H9 (cell line): Measurements from ENCODE around the gene SYCE3. TPM values are rescaled to one million over a fixed set of nuclear protein-coding genes. Genes with fewer than 3 reads are reported as not detected.

ENCODE experiments used
- DNase-seq: peaks from one replicate; pipeline ENCODE4 v3.0.0-alpha.2; 2017
- H2AFZ ChIP-seq: one replicate; pipeline ENCODE4 v1.6.1; 2013; ENCODE audit warnings: mild to moderate bottlenecking, low read length, control low read depth, moderate library complexity
- H2AK5ac ChIP-seq: 2 replicates; pipeline ENCODE4 v1.6.1; 2013; ENCODE audit warnings: low read length, control low read depth, mixed read lengths; ENCODE audit not compliant: insufficient read length
- H2BK120ac ChIP-seq: one replicate; pipeline ENCODE4 v1.6.1; 2013; ENCODE audit warnings: low read depth, mild to moderate bottlenecking, low read length, control low read depth, inconsistent platforms; ENCODE audit not compliant: poor library complexity, severe bottlenecking
- H2BK12ac ChIP-seq: 2 replicates; pipeline ENCODE4 v1.6.1; 2013; ENCODE audit warnings: low read length, control low read depth, mixed read lengths, low read depth; ENCODE audit not compliant: insufficient read length
- H2BK15ac ChIP-seq: 2 replicates; pipeline ENCODE4 v1.6.1; 2013; ENCODE audit warnings: low read depth, low read length, control low read depth
- H2BK20ac ChIP-seq: one replicate; pipeline ENCODE4 v1.6.1; 2013; ENCODE audit warnings: low read depth, mild to moderate bottlenecking, low read length, control low read depth, inconsistent platforms; ENCODE audit not compliant: poor library complexity, severe bottlenecking
- H2BK5ac ChIP-seq: 2 replicates; pipeline ENCODE4 v1.6.1; 2013; ENCODE audit warnings: low read length, control low read depth, mixed read lengths; ENCODE audit not compliant: insufficient read length
- H3K14ac ChIP-seq: 2 replicates; pipeline ENCODE4 v1.6.1; 2013; ENCODE audit warnings: low read length, control low read depth; ENCODE audit not compliant: insufficient read depth
- H3K18ac ChIP-seq: 2 replicates; pipeline ENCODE4 v1.6.1; 2013; ENCODE audit warnings: low read depth, mild to moderate bottlenecking, mixed read lengths, low read length, control low read depth; ENCODE audit not compliant: insufficient read length
- H3K23ac ChIP-seq: 2 replicates; pipeline ENCODE4 v1.6.1; 2013; ENCODE audit warnings: low read length, control low read depth, mixed read lengths, low read depth; ENCODE audit not compliant: insufficient read length
- H3K23me2 ChIP-seq: 2 replicates; pipeline ENCODE4 v1.6.1; 2013; ENCODE audit warnings: low read depth, mild to moderate bottlenecking, mixed read lengths, low read length, control low read depth; ENCODE audit not compliant: insufficient read length, poor library complexity, severe bottlenecking
- H3K27ac ChIP-seq: 2 replicates; pipeline ENCODE4 v1.5.1; 2013; ENCODE audit warnings: low read length, control low read depth, mixed read lengths, low read depth; ENCODE audit not compliant: insufficient read length
- H3K27me3 ChIP-seq: 2 replicates; pipeline ENCODE4 v1.6.1; 2013; ENCODE audit warnings: low read length, control low read depth, inconsistent platforms; ENCODE audit not compliant: insufficient read depth
- H3K4ac ChIP-seq: 2 replicates; pipeline ENCODE4 v1.6.1; 2013; ENCODE audit warnings: low read depth, mild to moderate bottlenecking, control low read depth, inconsistent platforms, low read length, moderate library complexity
- H3K4me1 ChIP-seq: 2 replicates; pipeline ENCODE4 v1.6.1; 2013; ENCODE audit warnings: low read length, control low read depth, inconsistent platforms; ENCODE audit not compliant: insufficient read depth
- H3K4me2 ChIP-seq: 2 replicates; pipeline ENCODE4 v1.6.1; 2013; ENCODE audit warnings: low read length, control low read depth, mixed read lengths; ENCODE audit not compliant: insufficient read length, insufficient read depth
- H3K56ac ChIP-seq: 2 replicates; pipeline ENCODE4 v1.6.1; 2013; ENCODE audit warnings: low read depth, mild to moderate bottlenecking, mixed read lengths, low read length, control low read depth; ENCODE audit not compliant: insufficient read length
- H3K79me1 ChIP-seq: 2 replicates; pipeline ENCODE4 v1.6.1; 2013; ENCODE audit warnings: low read depth, mild to moderate bottlenecking, moderate library complexity, low read length, control low read depth, inconsistent platforms; ENCODE audit not compliant: insufficient read depth, poor library complexity, severe bottlenecking
- H3K79me2 ChIP-seq: 2 replicates; pipeline ENCODE4 v1.6.1; 2013; ENCODE audit warnings: low read length, control low read depth, inconsistent platforms; ENCODE audit not compliant: insufficient read depth
- H3K9ac ChIP-seq: 2 replicates; pipeline ENCODE4 v1.6.1; 2013; ENCODE audit warnings: low read length, control low read depth, mixed read lengths; ENCODE audit not compliant: insufficient read length; ENCODE audit errors: extremely low read depth
- H3K9me3 ChIP-seq: one replicate; pipeline ENCODE4 v1.6.1; 2013; ENCODE audit warnings: low read depth, low read length, inconsistent platforms; ENCODE audit not compliant: control insufficient read depth
- H3T11ph ChIP-seq: one replicate; pipeline ENCODE4 v1.6.1; 2013; ENCODE audit warnings: mild to moderate bottlenecking, low read length, control low read depth, inconsistent platforms
- H4K20me1 ChIP-seq: one replicate; pipeline ENCODE4 v1.6.1; 2013; ENCODE audit not compliant: control insufficient read depth, insufficient read length, insufficient read depth
- H4K5ac ChIP-seq: 2 replicates; pipeline ENCODE4 v1.6.1; 2013; ENCODE audit warnings: low read depth, mild to moderate bottlenecking, mixed read lengths, low read length, control low read depth; ENCODE audit not compliant: insufficient read length
- H4K8ac ChIP-seq: replicated peaks from 2 replicates; pipeline ENCODE4 v1.6.1; 2013; ENCODE audit warnings: low read length, control low read depth, mixed read lengths, low read depth; ENCODE audit not compliant: insufficient read length
- H4K91ac ChIP-seq: 2 replicates; pipeline ENCODE4 v1.6.1; 2013; ENCODE audit warnings: low read depth, mild to moderate bottlenecking, moderate library complexity, mixed read lengths, low read length, control low read depth; ENCODE audit not compliant: insufficient read length
- H3K27ac Mint-ChIP-seq, 3 experiments: 2 replicates in 2 of 3; 3 replicates in 1 of 3; pipeline ENCODE4 v1.8.0; 2020 to 2021; ENCODE audit warnings: mixed read lengths in 3 of 3, mild to moderate bottlenecking in 1 of 3, moderate library complexity in 1 of 3
- H3K27me3 Mint-ChIP-seq: 2 replicates; pipeline ENCODE4 v1.8.0; 2021; ENCODE audit warnings: low read depth, mild to moderate bottlenecking, moderate library complexity, mixed read lengths
- H3K36me3 Mint-ChIP-seq, 3 experiments: 2 replicates in 2 of 3; 3 replicates in 1 of 3; pipeline ENCODE4 v1.8.0; 2020 to 2021; ENCODE audit warnings: low read depth in 3 of 3, mixed read lengths in 3 of 3; ENCODE audit not compliant: insufficient read depth in 1 of 3
- H3K4me1 Mint-ChIP-seq, 2 experiments: 2 replicates each; pipeline ENCODE4 v1.8.0; 2020; ENCODE audit warnings: mixed read lengths in 2 of 2
- H3K4me3 Mint-ChIP-seq, 2 experiments: 2 replicates in 1 of 2; 3 replicates in 1 of 2; pipeline ENCODE4 v1.8.0; 2020 to 2021; ENCODE audit warnings: mild to moderate bottlenecking in 2 of 2, mixed read lengths in 2 of 2, moderate library complexity in 1 of 2
- H3K9me3 Mint-ChIP-seq, 2 experiments: 2 replicates in 1 of 2; 3 replicates in 1 of 2; pipeline ENCODE4 v1.8.0; 2020; ENCODE audit warnings: mild to moderate bottlenecking in 2 of 2, mixed read lengths in 2 of 2, moderate library complexity in 1 of 2
- CTCF ChIP-seq: fragments of 200-600 bp; sonication (generic); conservative IDR thresholded peaks from 3 replicates; pipeline ENCODE4 v1.8.0; 2021; ENCODE audit warnings: antibody characterized with exemption, mild to moderate bottlenecking
- WGBS: extraction: QIAGEN DNeasy Blood & Tissue Kit; methylation state at CpG from one replicate; pipeline ENCODE4 v1.1.7; 2013; ENCODE audit warnings: missing lambda C conversion rate, low lambda C conversion rate, mixed read lengths; ENCODE audit not compliant: insufficient read length; ENCODE audit errors: extremely low coverage; 5-methylcytosine and 5-hydroxymethylcytosine counted together
- total RNA-seq: library from RNA; stranded (reverse); gene quantifications from 2 replicates; pipeline ENCODE4 v1.2.1, GENCODE V29; 2021

Gene SYCE3
- total RNA-seq, 1 experiment from 2014 or later: 0.85 TPM

- Mint-ChIP-seq H3K36me3 (no peaks in the 10 kb centered on the region; a peak in 2 of 7 replicates), H3K27ac (no peak overlapping the region), H3K9me3 (peaks cover 0 to 3% of the 10 kb centered on the region in 2 experiments; a peak in 1 of 5 replicates), H3K27me3 (peaks cover 39% of the 10 kb centered on the region), H3K4me1 (peaks cover 10 to 16% of the 10 kb centered on the region in 2 experiments), H3K4me3 (no peak overlapping the region)
- no peak overlapping the region for H3K18ac ChIP-seq
- no peak overlapping the region for H2AK5ac ChIP-seq
- H3K9me3 ChIP-seq: no peaks in the 10 kb centered on the region
- no peak overlapping the region; the same call in 1 of the 2 replicates for H2BK15ac ChIP-seq
- no peak for DNase-seq
- H3T11ph ChIP-seq: no peak overlapping the region
- peaks cover 5% of the 10 kb centered on the region for H3K23me2 ChIP-seq
- H4K8ac ChIP-seq: no peak overlapping the region
- no peak overlapping the region for H3K4ac ChIP-seq
- no peak overlapping the region for H2BK12ac ChIP-seq
- H2BK120ac ChIP-seq: no peak overlapping the region
- no peak overlapping the region for H3K14ac ChIP-seq
- peaks cover 3% of the 10 kb centered on the region; the same call in 1 of the 2 replicates for H3K4me1 ChIP-seq
- no peak overlapping the region for H3K23ac ChIP-seq
- H3K27ac ChIP-seq: no peak overlapping the region
- H3K79me1 ChIP-seq: no peaks in the 10 kb centered on the region
- H3K4me2 ChIP-seq: no peak overlapping the region
- no peak overlapping the region for H4K91ac ChIP-seq
- no peak overlapping the region for H2BK20ac ChIP-seq
- no peak overlapping the region for H2BK5ac ChIP-seq
- H4K5ac ChIP-seq: no peak overlapping the region
- TF ChIP-seq CTCF: no peak
- no CpG with 5 or more reads among the region's 6 CpGs for WGBS
- no peak overlapping the region for H2AFZ ChIP-seq
- no peaks in the 10 kb centered on the region for H3K79me2 ChIP-seq
- H4K20me1 ChIP-seq: no peaks in the 10 kb centered on the region
- no peaks in the 10 kb centered on the region for H3K27me3 ChIP-seq
- H3K56ac ChIP-seq: no peak overlapping the region
- no peak overlapping the region for H3K9ac ChIP-seq
Measured at GRCh38 chr22:50612168-50612527, 49.4 kb upstream of the SYCE3 start.
